WTC11 (cell line): ENCODE data around the gene GOLPH3. TPM values are rescaled to one million over a fixed set of nuclear protein-coding genes. Genes with fewer than 3 reads are reported as not detected.
"Not testable (repeated sequence)": the region's sequence is repeated elsewhere in the genome, so short reads cannot be mapped to it uniquely, and the experiment has no call there.

Experiments
- ATAC-seq: fragments of 200-7000 bp; cut with Tn5 transposase; 2 replicates; pipeline ENCODE4 v1.10.0; 2021; ENCODE audit warnings: mild to moderate bottlenecking, moderate library complexity
- CTCF ChIA-PET: fragments of 300-600 bp; sonication (Branson Sonifier 250); formaldehyde crosslinking; loops from one replicate; lab custom pipeline; 2021; ENCODE audit warnings: antibody characterized with exemption; lab: Charles Lee
- POLR2A ChIA-PET: fragments of 350-600 bp; sonication (Branson Sonifier 250); formaldehyde crosslinking; loops from one replicate; lab custom pipeline; 2021; ENCODE audit warnings: antibody characterized with exemption; lab: Charles Lee
- DNase-seq: peaks from one replicate; pipeline ENCODE4 v3.0.0; 2021; ENCODE audit warnings: low spot score
- H3K27ac Mint-ChIP-seq: 2 replicates; pipeline ENCODE4 v1.8.0; 2021; ENCODE audit warnings: mixed read lengths
- H3K27me3 Mint-ChIP-seq: 2 replicates; pipeline ENCODE4 v1.8.0; 2021; ENCODE audit warnings: low read depth, mild to moderate bottlenecking, moderate library complexity, mixed read lengths
- H3K36me3 Mint-ChIP-seq: 2 replicates; pipeline ENCODE4 v1.8.0; 2021; ENCODE audit warnings: mixed read lengths
- H3K4me1 Mint-ChIP-seq: 2 replicates; pipeline ENCODE4 v1.8.0; 2022; ENCODE audit warnings: mixed read lengths
- H3K4me3 Mint-ChIP-seq: 2 replicates; pipeline ENCODE4 v1.8.0; 2021; ENCODE audit warnings: mild to moderate bottlenecking, moderate library complexity, mixed read lengths
- H3K9me3 Mint-ChIP-seq: 2 replicates; pipeline ENCODE4 v1.8.0; 2021; ENCODE audit warnings: mixed read lengths
- ATF3 ChIP-seq: sonication (generic); formaldehyde crosslinking; conservative IDR thresholded peaks from 2 replicates; pipeline ENCODE4 v1.8.1; 2022; ENCODE audit warnings: mild to moderate bottlenecking, missing genetic modification reagents
- CREB1 ChIP-seq: sonication (generic); formaldehyde crosslinking; IDR thresholded peaks from 2 replicates; pipeline ENCODE4 v1.8.0; 2023; ENCODE audit warnings: mild to moderate bottlenecking, missing genetic modification reagents
- ELF4 ChIP-seq: sonication (generic); formaldehyde crosslinking; IDR thresholded peaks from 2 replicates; pipeline ENCODE4 v1.8.1; 2022; ENCODE audit warnings: low read depth, mild to moderate bottlenecking, moderate library complexity, missing genetic modification reagents
- EMX1 ChIP-seq: fragments of 250-450 bp; sonication (Bioruptor Pico); IDR thresholded peaks from 2 replicates; pipeline ENCODE4 v1.8.0; 2021; ENCODE audit warnings: mild to moderate bottlenecking
- FOXK1 ChIP-seq: sonication (generic); formaldehyde crosslinking; IDR thresholded peaks from 2 replicates; pipeline ENCODE4 v1.8.0; 2022; ENCODE audit warnings: mild to moderate bottlenecking, moderate library complexity, missing genetic modification reagents
- FOXP1 ChIP-seq: sonication (generic); formaldehyde crosslinking; IDR thresholded peaks from 2 replicates; pipeline ENCODE4 v1.8.0; 2022; ENCODE audit warnings: missing genetic modification reagents, mild to moderate bottlenecking, moderate library complexity, borderline replicate concordance
- GRHL2 ChIP-seq: fragments of 250-450 bp; sonication (Bioruptor Pico); IDR thresholded peaks from 2 replicates; pipeline ENCODE4 v1.8.0; 2022; ENCODE audit warnings: mild to moderate bottlenecking, moderate library complexity; ENCODE audit not compliant: insufficient replicate concordance, severe bottlenecking
- KAT7 ChIP-seq: sonication (generic); formaldehyde crosslinking; IDR thresholded peaks from 2 replicates; pipeline ENCODE4 v1.8.1; 2023; ENCODE audit warnings: missing genetic modification reagents, mild to moderate bottlenecking, borderline replicate concordance
- MYBL2 ChIP-seq: sonication (generic); formaldehyde crosslinking; IDR thresholded peaks from 2 replicates; pipeline ENCODE4 v1.8.1; 2023; ENCODE audit warnings: mild to moderate bottlenecking, moderate library complexity, missing genetic modification reagents
- NFYB ChIP-seq: sonication (generic); formaldehyde crosslinking; conservative IDR thresholded peaks from 2 replicates; pipeline ENCODE4 v1.8.0; 2022; ENCODE audit warnings: low read depth, missing genetic modification reagents
- NR1H2 ChIP-seq: sonication (generic); formaldehyde crosslinking; IDR thresholded peaks from 2 replicates; pipeline ENCODE4 v1.9.0; 2021; ENCODE audit warnings: mild to moderate bottlenecking, moderate library complexity, missing genetic modification reagents
- TEAD4 ChIP-seq: sonication (generic); formaldehyde crosslinking; IDR thresholded peaks from 2 replicates; pipeline ENCODE4 v1.8.0; 2022; ENCODE audit warnings: mild to moderate bottlenecking, missing genetic modification reagents
- ZBTB21 ChIP-seq: sonication (generic); formaldehyde crosslinking; IDR thresholded peaks from 2 replicates; pipeline ENCODE4 v1.8.1; 2023; ENCODE audit warnings: mild to moderate bottlenecking, missing genetic modification reagents, borderline replicate concordance
- ZNF671 ChIP-seq: fragments of 250-450 bp; sonication (Bioruptor Pico); IDR thresholded peaks from 2 replicates; pipeline ENCODE4 v1.8.0; 2021; ENCODE audit warnings: mild to moderate bottlenecking
- total RNA-seq: library from RNA; stranded (reverse); gene quantifications from 3 replicates; pipeline ENCODE4 v1.2.3, GENCODE V29; 2021
- TF ChIP-seq, protein P1 (sequence below): sonication (generic); formaldehyde crosslinking; IDR thresholded peaks from 2 replicates; pipeline ENCODE4 v1.8.0; 2023; ENCODE audit warnings: missing genetic modification reagents, mild to moderate bottlenecking, borderline replicate concordance
- TF ChIP-seq, protein P2 (sequence below): fragments of 250-450 bp; sonication (Bioruptor Pico); IDR thresholded peaks from 2 replicates; pipeline ENCODE4 v1.8.0; 2021; ENCODE audit warnings: mild to moderate bottlenecking
- TF ChIP-seq, protein P3 (sequence below): sonication (generic); formaldehyde crosslinking; IDR thresholded peaks from 2 replicates; pipeline ENCODE4 v1.8.0; 2022; ENCODE audit warnings: mild to moderate bottlenecking, missing genetic modification reagents
- TF ChIP-seq, protein P4 (sequence below): fragments of 250-450 bp; sonication (Bioruptor Pico); IDR thresholded peaks from 2 replicates; pipeline ENCODE4 v2.1.2; 2022; ENCODE audit warnings: mild to moderate bottlenecking, moderate library complexity

The GOLPH3 gene
- total RNA-seq, 1 experiment from 2014 or later: 101 TPM

- H3K27ac Mint-ChIP-seq: peak overlapping the region; percentile 98
- ChIA-PET POLR2A (interaction anchor here (0.9 to 1.8 kb wide), 3 partner anchors 32 to 147 kb away, joined by 5 to 7 read pairs (median 5); partner anchors contain the start of gene MTMR12), CTCF (interaction anchor here (0.9 to 2.6 kb wide), 5 partner anchors 22 to 157 kb away, joined by 3 to 11 read pairs (median 3); no protein-coding TSS in a partner anchor)
- DNase-seq (no peak), ATAC-seq (no peak)
- no peak for TF ChIP-seq NR1H2 (CRISPR knock-in tag)
- H3K27me3 Mint-ChIP-seq: no peaks in the 10 kb centered on the region
- peaks cover 44% of the 10 kb centered on the region for H3K36me3 Mint-ChIP-seq
- H3K4me1 Mint-ChIP-seq: peaks cover 28% of the 10 kb centered on the region
- no peaks in the 10 kb centered on the region for H3K9me3 Mint-ChIP-seq
- H3K4me3 Mint-ChIP-seq: peak overlapping the region; percentile 98
Observed at GRCh38 chr5:32172923-32173266, 1.2 kb downstream of the GOLPH3 start.

- CTCF ChIA-PET: interaction anchor here (0.7 to 2.6 kb wide), 4 partner anchors 60 to 157 kb away, joined by 3 to 11 read pairs (median 6); no protein-coding TSS in a partner anchor
- peaks cover 49% of the 10 kb centered on the region for H3K36me3 Mint-ChIP-seq
- peak; percentile 40; the same call in 1 of the 2 replicates for TF ChIP-seq FOXP1 (CRISPR knock-in tag)
Observed at GRCh38 chr5:32172186-32172911, 1.8 kb downstream of the GOLPH3 start.

DNA sequence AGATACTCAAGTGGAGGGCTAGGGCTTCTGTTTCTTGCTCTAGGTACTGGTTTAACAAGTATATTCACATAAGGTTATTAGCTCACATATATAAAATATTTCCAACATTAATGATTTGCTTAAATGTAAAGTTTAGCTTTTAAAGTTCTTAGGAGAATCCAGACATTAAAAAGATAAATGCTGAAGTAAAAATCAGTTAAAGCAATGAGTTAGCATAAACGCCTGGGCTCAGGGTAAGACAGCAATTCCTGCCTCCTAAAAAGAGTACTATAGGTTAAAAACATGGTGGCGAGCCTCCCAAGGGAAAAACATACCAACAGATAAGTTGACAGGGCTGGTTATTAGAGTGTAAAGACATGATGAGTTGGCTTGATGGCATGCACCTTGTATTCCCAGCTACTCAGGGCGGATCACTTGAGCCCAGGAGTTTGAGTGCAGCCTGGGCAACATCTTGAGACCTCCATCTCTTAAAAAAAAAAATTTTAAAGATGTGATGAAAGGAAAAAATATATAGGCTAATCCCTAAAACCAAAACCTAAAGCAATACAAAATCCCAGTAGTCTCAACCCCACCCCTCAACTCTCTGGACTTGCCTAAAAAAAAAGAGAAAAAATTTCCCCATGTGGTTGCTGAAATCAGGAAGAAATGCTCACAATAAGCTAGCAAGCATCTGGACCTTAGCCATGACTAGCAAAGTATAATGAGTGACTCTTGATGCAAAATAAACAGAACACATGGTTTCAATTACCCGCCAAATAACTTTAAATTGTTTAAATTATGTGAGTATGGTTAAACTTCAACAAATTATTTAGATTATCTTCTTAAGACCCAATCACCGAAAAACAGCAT is 3.6 kb downstream of the GOLPH3 start:
- Mint-ChIP-seq H3K27me3 (no peaks in the 10 kb centered on the region), H3K4me3 (peak overlapping the region; percentile 34), H3K4me1 (peaks cover 20% of the 10 kb centered on the region), H3K27ac (peak overlapping the region; percentile 82; the same call in 1 of the 2 replicates), H3K36me3 (peaks cover 60% of the 10 kb centered on the region), H3K9me3 (no peaks in the 10 kb centered on the region)
- DNase-seq (no peak), ATAC-seq (no peak)
- TF ChIP-seq TEAD4 (CRISPR knock-in tag) (no peak), ZNF671 (CRISPR knock-in tag) (no peak), FOXK1 (CRISPR knock-in tag) (no peak), NFYB (no peak), ATF3 (no peak), CREB1 (CRISPR knock-in tag) (no peak), KAT7 (CRISPR knock-in tag) (no peak), ELF4 (no peak), EMX1 (CRISPR knock-in tag) (no peak), MYBL2 (CRISPR knock-in tag) (no peak), GRHL2 (no peak), ZBTB21 (CRISPR knock-in tag) (no peak)
- TF ChIP-seq, protein P1, sequence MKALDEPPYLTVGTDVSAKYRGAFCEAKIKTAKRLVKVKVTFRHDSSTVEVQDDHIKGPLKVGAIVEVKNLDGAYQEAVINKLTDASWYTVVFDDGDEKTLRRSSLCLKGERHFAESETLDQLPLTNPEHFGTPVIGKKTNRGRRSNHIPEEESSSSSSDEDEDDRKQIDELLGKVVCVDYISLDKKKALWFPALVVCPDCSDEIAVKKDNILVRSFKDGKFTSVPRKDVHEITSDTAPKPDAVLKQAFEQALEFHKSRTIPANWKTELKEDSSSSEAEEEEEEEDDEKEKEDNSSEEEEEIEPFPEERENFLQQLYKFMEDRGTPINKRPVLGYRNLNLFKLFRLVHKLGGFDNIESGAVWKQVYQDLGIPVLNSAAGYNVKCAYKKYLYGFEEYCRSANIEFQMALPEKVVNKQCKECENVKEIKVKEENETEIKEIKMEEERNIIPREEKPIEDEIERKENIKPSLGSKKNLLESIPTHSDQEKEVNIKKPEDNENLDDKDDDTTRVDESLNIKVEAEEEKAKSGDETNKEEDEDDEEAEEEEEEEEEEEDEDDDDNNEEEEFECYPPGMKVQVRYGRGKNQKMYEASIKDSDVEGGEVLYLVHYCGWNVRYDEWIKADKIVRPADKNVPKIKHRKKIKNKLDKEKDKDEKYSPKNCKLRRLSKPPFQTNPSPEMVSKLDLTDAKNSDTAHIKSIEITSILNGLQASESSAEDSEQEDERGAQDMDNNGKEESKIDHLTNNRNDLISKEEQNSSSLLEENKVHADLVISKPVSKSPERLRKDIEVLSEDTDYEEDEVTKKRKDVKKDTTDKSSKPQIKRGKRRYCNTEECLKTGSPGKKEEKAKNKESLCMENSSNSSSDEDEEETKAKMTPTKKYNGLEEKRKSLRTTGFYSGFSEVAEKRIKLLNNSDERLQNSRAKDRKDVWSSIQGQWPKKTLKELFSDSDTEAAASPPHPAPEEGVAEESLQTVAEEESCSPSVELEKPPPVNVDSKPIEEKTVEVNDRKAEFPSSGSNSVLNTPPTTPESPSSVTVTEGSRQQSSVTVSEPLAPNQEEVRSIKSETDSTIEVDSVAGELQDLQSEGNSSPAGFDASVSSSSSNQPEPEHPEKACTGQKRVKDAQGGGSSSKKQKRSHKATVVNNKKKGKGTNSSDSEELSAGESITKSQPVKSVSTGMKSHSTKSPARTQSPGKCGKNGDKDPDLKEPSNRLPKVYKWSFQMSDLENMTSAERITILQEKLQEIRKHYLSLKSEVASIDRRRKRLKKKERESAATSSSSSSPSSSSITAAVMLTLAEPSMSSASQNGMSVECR: no peak
- TF ChIP-seq, protein P2, sequence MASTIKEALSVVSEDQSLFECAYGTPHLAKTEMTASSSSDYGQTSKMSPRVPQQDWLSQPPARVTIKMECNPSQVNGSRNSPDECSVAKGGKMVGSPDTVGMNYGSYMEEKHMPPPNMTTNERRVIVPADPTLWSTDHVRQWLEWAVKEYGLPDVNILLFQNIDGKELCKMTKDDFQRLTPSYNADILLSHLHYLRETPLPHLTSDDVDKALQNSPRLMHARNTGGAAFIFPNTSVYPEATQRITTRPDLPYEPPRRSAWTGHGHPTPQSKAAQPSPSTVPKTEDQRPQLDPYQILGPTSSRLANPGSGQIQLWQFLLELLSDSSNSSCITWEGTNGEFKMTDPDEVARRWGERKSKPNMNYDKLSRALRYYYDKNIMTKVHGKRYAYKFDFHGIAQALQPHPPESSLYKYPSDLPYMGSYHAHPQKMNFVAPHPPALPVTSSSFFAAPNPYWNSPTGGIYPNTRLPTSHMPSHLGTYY (CRISPR knock-in tag): no peak
- TF ChIP-seq, protein P3, sequence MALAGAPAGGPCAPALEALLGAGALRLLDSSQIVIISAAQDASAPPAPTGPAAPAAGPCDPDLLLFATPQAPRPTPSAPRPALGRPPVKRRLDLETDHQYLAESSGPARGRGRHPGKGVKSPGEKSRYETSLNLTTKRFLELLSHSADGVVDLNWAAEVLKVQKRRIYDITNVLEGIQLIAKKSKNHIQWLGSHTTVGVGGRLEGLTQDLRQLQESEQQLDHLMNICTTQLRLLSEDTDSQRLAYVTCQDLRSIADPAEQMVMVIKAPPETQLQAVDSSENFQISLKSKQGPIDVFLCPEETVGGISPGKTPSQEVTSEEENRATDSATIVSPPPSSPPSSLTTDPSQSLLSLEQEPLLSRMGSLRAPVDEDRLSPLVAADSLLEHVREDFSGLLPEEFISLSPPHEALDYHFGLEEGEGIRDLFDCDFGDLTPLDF (CRISPR knock-in tag): no peak
- TF ChIP-seq, protein P4, sequence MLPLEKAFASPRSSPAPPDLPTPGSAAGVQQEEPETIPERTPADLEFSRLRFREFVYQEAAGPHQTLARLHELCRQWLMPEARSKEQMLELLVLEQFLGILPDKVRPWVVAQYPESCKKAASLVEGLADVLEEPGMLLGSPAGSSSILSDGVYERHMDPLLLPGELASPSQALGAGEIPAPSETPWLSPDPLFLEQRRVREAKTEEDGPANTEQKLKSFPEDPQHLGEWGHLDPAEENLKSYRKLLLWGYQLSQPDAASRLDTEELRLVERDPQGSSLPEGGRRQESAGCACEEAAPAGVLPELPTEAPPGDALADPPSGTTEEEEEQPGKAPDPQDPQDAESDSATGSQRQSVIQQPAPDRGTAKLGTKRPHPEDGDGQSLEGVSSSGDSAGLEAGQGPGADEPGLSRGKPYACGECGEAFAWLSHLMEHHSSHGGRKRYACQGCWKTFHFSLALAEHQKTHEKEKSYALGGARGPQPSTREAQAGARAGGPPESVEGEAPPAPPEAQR (CRISPR knock-in tag): no peak
- POLR2A ChIA-PET: no interaction called here
- CTCF ChIA-PET: interaction anchor here (0.9 kb wide), 1 partner anchor 77 kb away, joined by 3 read pairs; no protein-coding TSS in a partner anchor

More at GRCh38 chr5:32172186-32172911, 1.8 kb downstream of the GOLPH3 start:
- H3K9me3 Mint-ChIP-seq, ATAC-seq, H3K27me3 Mint-ChIP-seq: not testable (repeated sequence)
- POLR2A ChIA-PET: interaction anchor here (0.7 to 0.9 kb wide), 2 partner anchors 17 to 32 kb away, joined by 4 to 5 read pairs; no protein-coding TSS in a partner anchor
- Mint-ChIP-seq H3K27ac (peak overlapping the region; percentile 98), H3K4me1 (peaks cover 24% of the 10 kb centered on the region), H3K4me3 (peak overlapping the region; percentile 98)
- DNase-seq: peak; percentile 16
